Type B pancreatic cell (in vitro differentiated cells): ENCODE measurements around the gene STYXL1. TPM values are rescaled to one million over a fixed set of nuclear protein-coding genes. Genes with fewer than 3 reads are reported as not detected.
"Not testable (repeated sequence)": the region's sequence is repeated elsewhere in the genome, so short reads cannot be mapped to it uniquely, and the experiment has no call there.

Experiments used
- DNase-seq: peaks from one replicate; pipeline ENCODE4 v3.0.0; 2021; ENCODE audit warnings: mixed read lengths; ENCODE audit not compliant: unreplicated experiment; ENCODE audit errors: extremely low spot score
- H3K27ac Mint-ChIP-seq: 2 replicates; pipeline ENCODE4 v1.8.0; 2021; ENCODE audit warnings: mild to moderate bottlenecking, mixed read lengths
- H3K27me3 Mint-ChIP-seq: 2 replicates; pipeline ENCODE4 v1.8.0; 2021; ENCODE audit warnings: mixed read lengths
- H3K36me3 Mint-ChIP-seq: 2 replicates; pipeline ENCODE4 v1.8.0; 2021; ENCODE audit warnings: mixed read lengths
- H3K4me1 Mint-ChIP-seq: one replicate; pipeline ENCODE4 v1.8.0; 2021; ENCODE audit warnings: mixed read lengths; ENCODE audit not compliant: unreplicated experiment
- H3K4me3 Mint-ChIP-seq: 2 replicates; pipeline ENCODE4 v1.8.0; 2021; ENCODE audit warnings: mild to moderate bottlenecking, mixed read lengths
- H3K9me3 Mint-ChIP-seq: 2 replicates; pipeline ENCODE4 v1.8.0; 2021; ENCODE audit warnings: mixed read lengths
- CTCF ChIP-seq: fragments of 200-600 bp; sonication (generic); conservative IDR thresholded peaks from 2 replicates; pipeline ENCODE4 v1.5.0; 2021; ENCODE audit warnings: antibody characterized with exemption, mild to moderate bottlenecking
- total RNA-seq: library from RNA; stranded (reverse); gene quantifications from 2 replicates; pipeline ENCODE4 v1.2.1, GENCODE V29; 2021; ENCODE audit warnings: low replicate concordance

The STYXL1 gene
- total RNA-seq, 1 donor from 2014 or later, result 45.9 TPM

GRCh38 chr7:76048668-76048988, 828 bp upstream of the STYXL1 start:
- H3K9me3 Mint-ChIP-seq, result no peaks in the 10 kb centered on the region
- H3K4me3 Mint-ChIP-seq, result peak overlapping the region; percentile 99
- peak; percentile 28 for TF ChIP-seq CTCF
- H3K27me3 Mint-ChIP-seq, result no peaks in the 10 kb centered on the region
- H3K4me1 Mint-ChIP-seq, result peaks cover 45% of the 10 kb centered on the region
- H3K27ac Mint-ChIP-seq, result peak overlapping the region; percentile 98
- peaks cover 19% of the 10 kb centered on the region for H3K36me3 Mint-ChIP-seq
- no peak for DNase-seq

DNA sequence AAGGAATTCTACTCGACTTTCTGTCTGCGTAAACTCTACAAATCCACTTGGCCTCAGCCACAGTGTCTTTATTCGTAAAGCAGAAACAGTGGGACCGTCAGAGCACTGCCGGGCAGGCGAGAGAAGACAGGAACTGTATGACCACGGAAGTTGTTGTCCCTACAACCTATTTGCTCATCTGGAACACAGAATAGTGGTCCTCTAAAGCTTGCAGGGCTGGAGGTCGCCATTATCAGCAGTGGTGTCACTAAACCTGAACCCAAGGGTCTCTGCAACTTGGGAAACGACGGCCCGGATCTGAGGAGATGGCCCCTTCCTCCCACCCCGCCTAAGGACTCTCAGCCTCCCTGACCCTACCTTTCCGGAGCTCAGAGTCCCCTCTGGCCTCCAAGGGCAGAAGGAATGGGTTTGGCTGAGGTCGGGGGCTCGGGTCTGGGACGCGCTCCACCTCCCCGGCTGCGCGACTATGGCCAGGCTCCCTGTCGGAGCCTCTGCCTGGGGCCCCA, 442 bp downstream of the STYXL1 start:
- H3K27me3 Mint-ChIP-seq, result no peaks in the 10 kb centered on the region
- H3K9me3 Mint-ChIP-seq, result no peaks in the 10 kb centered on the region
- peak overlapping the region; percentile 96 for H3K27ac Mint-ChIP-seq
- H3K4me3 Mint-ChIP-seq, result peak overlapping the region; percentile 99
- DNase-seq, result no peak
- H3K4me1 Mint-ChIP-seq, result peaks cover 40% of the 10 kb centered on the region
- TF ChIP-seq CTCF, result no peak
- H3K36me3 Mint-ChIP-seq, result peaks cover 19% of the 10 kb centered on the region

DNA sequence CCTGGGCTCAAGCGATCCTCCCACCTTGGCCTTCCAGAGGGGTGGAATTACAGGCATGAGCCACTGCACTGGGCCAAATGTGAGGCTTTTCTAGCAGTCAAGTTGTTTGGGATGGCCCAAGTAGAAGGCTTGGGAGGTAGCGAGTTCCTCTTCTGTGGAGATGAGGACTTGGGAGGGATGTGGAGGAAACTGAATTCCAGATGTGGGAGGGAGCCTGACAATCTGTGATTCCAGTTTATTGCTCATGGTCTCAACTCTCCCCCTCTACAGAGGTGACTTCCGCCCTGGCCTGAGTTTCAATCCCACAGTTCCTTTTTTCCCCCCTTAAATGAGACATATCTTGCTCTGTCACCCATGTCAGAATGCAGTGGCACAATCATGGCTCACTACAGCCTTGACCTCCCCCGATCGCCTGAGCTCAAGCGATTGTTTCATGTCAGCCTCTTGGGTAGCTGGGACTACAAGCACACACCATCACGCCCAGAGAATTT, 3.4 kb downstream of the STYXL1 start:
- no peak overlapping the region for H3K4me3 Mint-ChIP-seq
- peaks cover 8% of the 10 kb centered on the region for H3K36me3 Mint-ChIP-seq
- DNase-seq, result no peak
- H3K9me3 Mint-ChIP-seq, result no peaks in the 10 kb centered on the region
- H3K27ac Mint-ChIP-seq, result no peak overlapping the region
- H3K4me1 Mint-ChIP-seq, result peaks cover 25% of the 10 kb centered on the region
- no peaks in the 10 kb centered on the region for H3K27me3 Mint-ChIP-seq
- TF ChIP-seq CTCF, result no peak

DNA sequence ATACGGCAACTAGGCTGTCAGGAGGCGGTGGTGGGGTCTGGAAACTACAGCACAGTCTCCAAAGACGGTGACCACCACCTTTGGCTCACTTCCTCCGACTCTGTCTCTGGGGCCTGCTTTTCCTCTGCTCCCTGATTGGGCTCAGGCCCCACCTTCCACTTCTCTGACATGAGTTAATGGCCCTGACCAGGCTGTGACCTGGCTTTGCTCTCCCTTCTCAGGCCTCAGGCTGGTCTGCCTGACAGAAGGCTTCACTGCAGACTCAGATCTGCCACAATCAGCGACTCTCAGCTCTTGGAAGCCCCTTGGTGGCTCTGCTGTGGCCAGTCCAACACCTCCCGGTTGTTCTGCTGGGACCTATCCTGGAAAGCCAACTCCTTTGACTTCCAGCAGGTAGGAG, 7.7 kb downstream of the STYXL1 start:
- Mint-ChIP-seq H3K9me3 (no peaks in the 10 kb centered on the region), H3K4me1 (peaks cover 7% of the 10 kb centered on the region), H3K4me3 (no peak overlapping the region), H3K36me3 (no peaks in the 10 kb centered on the region), H3K27me3 (no peaks in the 10 kb centered on the region), H3K27ac (no peak overlapping the region)
- TF ChIP-seq CTCF, result no peak
- no peak for DNase-seq

DNA sequence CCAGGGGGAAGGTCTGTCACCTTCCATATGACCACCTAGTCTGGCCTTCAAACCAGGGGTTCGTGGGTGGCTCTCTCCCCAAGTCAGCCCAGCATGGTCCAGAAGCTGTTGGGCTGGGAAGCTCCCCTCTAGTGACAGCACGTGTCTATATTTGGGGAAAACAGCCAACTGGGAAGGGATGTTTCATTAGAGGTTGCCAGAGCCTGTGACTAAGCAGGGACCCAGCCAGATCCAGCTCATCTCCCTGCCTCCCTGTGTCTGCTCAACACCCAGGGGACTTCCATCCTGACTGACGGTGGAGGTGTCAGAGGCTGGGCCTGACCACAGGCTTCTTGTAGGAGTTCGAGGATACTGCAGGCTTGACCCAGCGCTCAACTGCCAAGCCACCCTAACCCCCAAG, 10.5 kb downstream of the STYXL1 start:
- H3K36me3 Mint-ChIP-seq, result no peaks in the 10 kb centered on the region
- H3K27me3 Mint-ChIP-seq, result no peaks in the 10 kb centered on the region
- no peak for DNase-seq
- no peak overlapping the region for H3K27ac Mint-ChIP-seq
- no peak for TF ChIP-seq CTCF
- H3K4me1 Mint-ChIP-seq, result no peaks in the 10 kb centered on the region
- no peak overlapping the region for H3K4me3 Mint-ChIP-seq
- H3K9me3 Mint-ChIP-seq, result no peaks in the 10 kb centered on the region

- H3K4me1 Mint-ChIP-seq, result no peaks in the 10 kb centered on the region
- TF ChIP-seq CTCF, result no peak
- H3K4me3 Mint-ChIP-seq, result no peak overlapping the region
- no peak overlapping the region for H3K27ac Mint-ChIP-seq
- no peaks in the 10 kb centered on the region for H3K27me3 Mint-ChIP-seq
- DNase-seq, result no peak
- peaks cover 5% of the 10 kb centered on the region for H3K36me3 Mint-ChIP-seq
- no peaks in the 10 kb centered on the region for H3K9me3 Mint-ChIP-seq
Observed at GRCh38 chr7:76031964-76032363, 15.8 kb downstream of the STYXL1 start.

- H3K9me3 Mint-ChIP-seq, H3K4me1 Mint-ChIP-seq, H3K27me3 Mint-ChIP-seq, H3K4me3 Mint-ChIP-seq, H3K36me3 Mint-ChIP-seq, DNase-seq, H3K27ac Mint-ChIP-seq: not testable (repeated sequence)
Observed at GRCh38 chr7:76029682-76030081, 18.1 kb downstream of the STYXL1 start.
